ENCODE measurements around the gene COMMD9.

COMMD9 gene

GRCh38 chr11:36240173-36240572 is 49.1 kb downstream of the COMMD9 start:
- Histone ChIP-seq H3K4me3 (ENCODE audit: low read length) (no peak overlapping the region), H3K4me2 (ENCODE audit: low read length) (no peak overlapping the region), H3K36me3 (replicated peaks; ENCODE audit: low read depth, low read length) (no peaks in the 10 kb centered on the region), H3K27me3 (ENCODE audit: low read depth, low read length) (peaks cover 31% of the 10 kb centered on the region), H2AFZ (ENCODE audit: low read depth, low read length) (no peak overlapping the region), H3K9ac (ENCODE audit: low read length) (no peak overlapping the region), H3K27ac (ENCODE audit: low read length) (no peak overlapping the region), H3K9me3 (ENCODE audit: insufficient read depth, low read length) (no peaks in the 10 kb centered on the region), H4K20me1 (ENCODE audit: insufficient read depth, low read length) (no peaks in the 10 kb centered on the region), H3K4me1 (ENCODE audit: low read length) (no peaks in the 10 kb centered on the region), H3K79me2 (ENCODE audit: low read length) (no peaks in the 10 kb centered on the region)
- TF ChIP-seq EZH2phosphoT487 (IDR thresholded peaks at IDR 0.05; ENCODE audit: low read depth), result no peak
- TF ChIP-seq, protein P1, sequence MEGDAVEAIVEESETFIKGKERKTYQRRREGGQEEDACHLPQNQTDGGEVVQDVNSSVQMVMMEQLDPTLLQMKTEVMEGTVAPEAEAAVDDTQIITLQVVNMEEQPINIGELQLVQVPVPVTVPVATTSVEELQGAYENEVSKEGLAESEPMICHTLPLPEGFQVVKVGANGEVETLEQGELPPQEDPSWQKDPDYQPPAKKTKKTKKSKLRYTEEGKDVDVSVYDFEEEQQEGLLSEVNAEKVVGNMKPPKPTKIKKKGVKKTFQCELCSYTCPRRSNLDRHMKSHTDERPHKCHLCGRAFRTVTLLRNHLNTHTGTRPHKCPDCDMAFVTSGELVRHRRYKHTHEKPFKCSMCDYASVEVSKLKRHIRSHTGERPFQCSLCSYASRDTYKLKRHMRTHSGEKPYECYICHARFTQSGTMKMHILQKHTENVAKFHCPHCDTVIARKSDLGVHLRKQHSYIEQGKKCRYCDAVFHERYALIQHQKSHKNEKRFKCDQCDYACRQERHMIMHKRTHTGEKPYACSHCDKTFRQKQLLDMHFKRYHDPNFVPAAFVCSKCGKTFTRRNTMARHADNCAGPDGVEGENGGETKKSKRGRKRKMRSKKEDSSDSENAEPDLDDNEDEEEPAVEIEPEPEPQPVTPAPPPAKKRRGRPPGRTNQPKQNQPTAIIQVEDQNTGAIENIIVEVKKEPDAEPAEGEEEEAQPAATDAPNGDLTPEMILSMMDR (IDR thresholded peaks at IDR 0.05; ENCODE audit: low read depth, low read length), result no peak

DNA sequence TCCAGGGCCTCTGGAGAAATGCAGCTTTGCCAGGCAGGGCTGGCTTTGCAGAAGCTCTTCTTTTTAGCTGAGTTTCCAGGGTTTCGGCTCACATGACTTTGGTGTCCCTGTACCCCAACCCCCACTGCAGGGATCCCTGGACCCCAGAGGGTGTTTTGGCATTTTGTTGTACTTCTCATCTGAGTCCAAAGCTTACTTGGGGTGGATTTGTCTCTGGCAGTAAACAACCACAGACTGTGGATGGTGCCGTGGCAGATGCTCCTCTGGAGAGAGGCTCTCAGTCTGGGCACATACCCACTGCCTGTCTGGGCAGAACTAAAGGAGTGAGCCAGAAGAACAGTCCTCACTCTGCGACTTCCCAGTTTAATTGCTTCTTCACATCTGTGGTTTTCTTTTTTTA is 49.6 kb downstream of the COMMD9 start:
- no peak overlapping the region for H3K4me3 ChIP-seq (ENCODE audit: low read length)
- no peak overlapping the region for H3K9ac ChIP-seq (ENCODE audit: low read length)
- no peak overlapping the region for H2AFZ ChIP-seq (ENCODE audit: low read depth, low read length)
- H3K27ac ChIP-seq (ENCODE audit: low read length), result no peak overlapping the region
- no peaks in the 10 kb centered on the region for H3K36me3 ChIP-seq (replicated peaks; ENCODE audit: low read depth, low read length)
- TF ChIP-seq, protein P1 (IDR thresholded peaks at IDR 0.05; ENCODE audit: low read depth, low read length), result no peak
- no peak for TF ChIP-seq EZH2phosphoT487 (IDR thresholded peaks at IDR 0.05; ENCODE audit: low read depth)
- H3K4me1 ChIP-seq (ENCODE audit: low read length), result no peaks in the 10 kb centered on the region
- no peaks in the 10 kb centered on the region for H3K9me3 ChIP-seq (ENCODE audit: insufficient read depth, low read length)
- no peak overlapping the region for H3K4me2 ChIP-seq (ENCODE audit: low read length)
- no peaks in the 10 kb centered on the region for H3K79me2 ChIP-seq (ENCODE audit: low read length)
- peaks cover 32% of the 10 kb centered on the region for H3K27me3 ChIP-seq (ENCODE audit: low read depth, low read length)
- no peaks in the 10 kb centered on the region for H4K20me1 ChIP-seq (ENCODE audit: insufficient read depth, low read length)

DNA sequence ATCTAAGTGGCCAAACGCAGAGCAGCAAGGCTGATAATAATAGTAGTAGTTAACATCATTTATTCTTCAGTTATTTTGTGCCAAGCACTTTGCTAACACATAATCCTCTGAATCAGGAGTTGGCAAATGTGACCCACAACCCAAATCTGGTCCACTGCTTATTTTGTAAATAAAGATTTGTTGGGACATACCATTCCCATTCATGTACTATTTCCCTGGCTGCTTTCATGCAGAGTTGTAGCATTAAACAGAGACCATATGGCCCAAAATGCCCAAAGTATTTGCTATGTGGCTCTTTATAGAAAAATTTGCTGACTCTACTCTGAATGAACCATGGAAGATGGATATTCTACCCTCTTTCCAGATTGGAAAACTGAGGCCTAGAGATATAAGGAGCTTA is 50.3 kb downstream of the COMMD9 start:
- Histone ChIP-seq H3K4me1 (ENCODE audit: low read length) (no peaks in the 10 kb centered on the region), H2AFZ (ENCODE audit: low read depth, low read length) (no peak overlapping the region), H3K27me3 (ENCODE audit: low read depth, low read length) (peaks cover 31% of the 10 kb centered on the region), H4K20me1 (ENCODE audit: insufficient read depth, low read length) (no peaks in the 10 kb centered on the region), H3K27ac (ENCODE audit: low read length) (no peak overlapping the region), H3K9me3 (ENCODE audit: insufficient read depth, low read length) (no peaks in the 10 kb centered on the region), H3K79me2 (ENCODE audit: low read length) (no peaks in the 10 kb centered on the region), H3K9ac (ENCODE audit: low read length) (no peak overlapping the region), H3K36me3 (replicated peaks; ENCODE audit: low read depth, low read length) (no peaks in the 10 kb centered on the region), H3K4me2 (ENCODE audit: low read length) (no peak overlapping the region), H3K4me3 (ENCODE audit: low read length) (no peak overlapping the region)
- TF ChIP-seq, protein P1 (IDR thresholded peaks at IDR 0.05; ENCODE audit: low read depth, low read length), result no peak
- no peak for TF ChIP-seq EZH2phosphoT487 (IDR thresholded peaks at IDR 0.05; ENCODE audit: low read depth)

DNA sequence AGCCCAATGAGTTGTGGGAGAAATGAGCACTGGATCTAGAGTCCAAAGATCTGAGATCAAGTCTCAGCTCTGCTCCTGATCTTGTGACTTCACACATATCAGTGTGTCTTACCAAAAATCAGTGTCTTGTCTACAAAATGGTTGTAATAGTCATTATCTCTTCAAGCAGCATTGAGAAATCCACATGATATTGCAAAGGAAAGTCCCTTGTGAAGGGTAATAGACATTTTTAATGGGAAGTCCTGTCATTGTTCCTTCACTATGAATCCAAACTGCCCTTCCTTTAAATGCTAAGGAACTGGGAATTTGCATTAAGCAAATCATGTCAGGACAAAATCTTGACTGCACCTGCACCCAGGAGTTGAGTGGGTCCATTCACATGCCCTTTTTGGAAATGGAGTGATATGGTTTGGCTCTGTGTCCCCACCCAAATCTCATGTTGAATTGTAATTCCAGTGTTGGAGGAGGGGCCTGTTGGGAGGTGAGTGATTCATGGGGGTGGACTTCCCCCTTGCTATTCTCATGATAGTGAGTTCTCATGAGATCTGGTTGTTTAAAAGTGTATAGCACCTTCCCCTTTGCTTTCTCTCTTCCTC is 51.1 kb downstream of the COMMD9 start:
- Histone ChIP-seq H3K9me3 (ENCODE audit: insufficient read depth, low read length) (no peaks in the 10 kb centered on the region), H3K4me3 (ENCODE audit: low read length) (no peak overlapping the region), H3K9ac (ENCODE audit: low read length) (no peak overlapping the region), H3K27ac (ENCODE audit: low read length) (no peak overlapping the region), H3K4me2 (ENCODE audit: low read length) (no peak overlapping the region), H3K79me2 (ENCODE audit: low read length) (no peaks in the 10 kb centered on the region), H4K20me1 (ENCODE audit: insufficient read depth, low read length) (no peaks in the 10 kb centered on the region), H3K4me1 (ENCODE audit: low read length) (no peaks in the 10 kb centered on the region), H3K27me3 (ENCODE audit: low read depth, low read length) (peaks cover 28% of the 10 kb centered on the region), H2AFZ (ENCODE audit: low read depth, low read length) (no peak overlapping the region), H3K36me3 (replicated peaks; ENCODE audit: low read depth, low read length) (no peaks in the 10 kb centered on the region)
- TF ChIP-seq, protein P1 (IDR thresholded peaks at IDR 0.05; ENCODE audit: low read depth, low read length), result no peak
- no peak for TF ChIP-seq EZH2phosphoT487 (IDR thresholded peaks at IDR 0.05; ENCODE audit: low read depth)

All from OCI-LY3 (cell line).